Measurements from ENCODE around the gene MYO1G.

DNA sequence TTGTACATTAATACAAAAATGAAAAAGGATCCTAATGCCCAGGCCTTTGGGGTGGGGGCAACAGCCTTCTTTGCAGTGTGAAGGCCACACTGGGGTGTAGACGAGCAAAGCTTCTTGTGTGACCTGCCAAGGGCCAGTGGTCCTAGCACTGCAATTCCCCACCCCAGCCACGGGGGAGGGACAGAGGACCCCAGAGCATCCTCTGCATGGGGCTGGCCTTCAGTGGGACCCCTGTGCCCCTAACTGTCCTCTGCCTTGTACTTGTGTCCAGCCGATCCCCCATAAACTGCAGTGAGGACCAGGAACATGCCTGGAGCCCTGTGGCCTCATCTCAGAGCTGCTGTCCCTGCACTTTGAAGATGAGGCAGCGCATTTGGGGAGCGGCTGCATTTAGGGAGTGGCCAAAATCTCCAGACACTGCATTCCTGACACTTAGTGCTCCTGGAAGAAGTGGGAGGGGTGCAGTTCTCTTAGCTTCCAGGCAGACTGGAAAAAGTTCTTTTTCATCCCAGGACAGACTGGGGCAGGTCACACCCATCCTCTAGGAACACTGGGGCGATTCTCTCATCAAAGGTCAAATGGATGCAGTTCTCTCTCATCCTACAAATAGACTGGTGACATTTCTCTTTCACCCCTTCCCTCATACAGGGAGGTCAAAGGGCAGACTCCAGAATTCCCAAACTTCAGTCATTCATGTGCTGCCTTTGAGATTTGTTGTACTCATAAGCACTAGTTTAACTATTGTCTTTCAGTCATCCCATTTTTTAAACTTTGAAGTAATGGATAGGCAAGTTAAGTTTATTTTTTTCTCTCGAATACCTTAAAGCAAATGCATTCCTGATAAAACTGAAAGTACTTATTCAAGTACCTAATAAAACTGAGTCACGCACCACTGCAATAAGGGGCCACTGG lies 922 bp upstream of the MYO1G start:
- TF ChIP-seq EZH2phosphoT487 (IDR thresholded peaks at IDR 0.05; ENCODE audit: borderline replicate concordance, low read length), result no peak
- no peak for TF ChIP-seq CTCF (conservative IDR thresholded peaks at IDR 0.05; ENCODE audit: low read depth, low read length)
- no peak for TF ChIP-seq EZH2 (IDR thresholded peaks at IDR 0.05; ENCODE audit: low read length, unreplicated experiment)
